ENCODE measurements around the gene LDHD.

- TF ChIP-seq EZH2 (IDR thresholded peaks at IDR 0.05; ENCODE audit: insufficient read depth, poor library complexity, severe bottlenecking) (no peak), EZH2phosphoT487 (IDR thresholded peaks at IDR 0.05; ENCODE audit: insufficient read depth, low read depth) (no peak)
Measured at GRCh38 chr16:75086281-75086680, 30.3 kb downstream of the LDHD start.

Measured in GM23248 (cell line).